SJCRH30 (cell line): ENCODE measurements around the gene SPATA31D4. TPM values are rescaled to one million over a fixed set of nuclear protein-coding genes. Genes with fewer than 3 reads are reported as not detected.
"Not testable (repeated sequence)": the region's sequence is repeated elsewhere in the genome, so short reads cannot be mapped to it uniquely, and the experiment has no call there.

ENCODE experiments used
- DNase-seq, 2 experiments: peaks; one replicate each; pipeline ENCODE4 v3.0.0-alpha.2; 2015 to 2020
- H3K27ac ChIP-seq: fragments of 250-450 bp; sonication (Bioruptor Pico); 2 replicates; pipeline ENCODE4 v1.5.1; 2020; ENCODE audit warnings: mild to moderate bottlenecking, moderate library complexity
- H3K27me3 ChIP-seq: fragments of 250-450 bp; sonication (Bioruptor Pico); 2 replicates; pipeline ENCODE4 v1.5.1; 2020; ENCODE audit warnings: mild to moderate bottlenecking, moderate library complexity
- H3K36me3 ChIP-seq: fragments of 250-450 bp; sonication (Bioruptor Pico); 2 replicates; pipeline ENCODE4 v1.5.1; 2020; ENCODE audit warnings: mild to moderate bottlenecking, moderate library complexity
- H3K4me1 ChIP-seq: fragments of 250-450 bp; sonication (Bioruptor Pico); 2 replicates; pipeline ENCODE4 v1.5.1; 2020; ENCODE audit warnings: mild to moderate bottlenecking, moderate library complexity
- H3K4me3 ChIP-seq: fragments of 250-450 bp; sonication (Bioruptor Pico); 2 replicates; pipeline ENCODE4 v1.5.1; 2020; ENCODE audit warnings: mild to moderate bottlenecking, moderate library complexity
- H3K9me3 ChIP-seq: fragments of 250-450 bp; sonication (Bioruptor Pico); replicated peaks from 2 replicates; pipeline ENCODE4 v1.5.1; 2020; ENCODE audit warnings: mild to moderate bottlenecking, moderate library complexity
- total RNA-seq: library from RNA; depleted of rRNA; stranded (reverse); fragments of >200 nt; shearing (Covaris generic); gene quantifications from 2 replicates; pipeline ENCODE4 v1.2.3, GENCODE V29; 2014

The SPATA31D4 gene
- total RNA-seq, 1 experiment from 2014 or later: not detected

DNA sequence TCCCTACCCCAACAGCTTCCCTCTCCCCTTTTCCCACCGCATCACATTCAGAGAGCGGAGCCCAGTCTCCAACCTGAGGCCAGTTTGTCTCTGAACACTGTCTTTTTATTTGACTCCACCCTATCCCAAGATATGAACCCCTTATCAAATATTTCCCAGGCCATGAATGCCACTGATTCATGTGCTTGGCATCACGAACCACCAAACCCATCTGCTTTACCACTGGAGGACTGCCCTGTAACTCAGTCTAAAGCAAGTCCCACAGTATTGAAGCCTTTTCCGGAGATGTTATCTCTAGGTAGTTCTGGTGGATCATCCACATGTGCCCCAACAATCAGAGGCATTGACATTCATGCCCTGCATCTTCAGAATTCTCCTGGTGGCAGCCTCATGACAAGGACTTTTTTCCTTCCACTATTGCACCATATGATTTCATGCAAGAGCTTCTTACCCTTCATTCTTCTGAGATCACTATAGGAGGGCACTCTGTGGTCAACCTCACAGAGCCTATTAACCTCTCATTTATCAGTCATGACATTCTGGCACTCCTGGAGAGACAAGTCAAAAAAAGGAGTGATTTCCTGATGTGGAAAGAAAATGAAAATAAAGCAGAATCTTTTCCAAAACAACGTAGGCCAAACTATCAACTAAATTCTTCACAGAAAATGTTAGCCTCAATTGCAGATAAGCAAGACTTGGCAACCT is 12.3 kb upstream of the SPATA31D4 start:
- H3K36me3 ChIP-seq: no peaks in the 10 kb centered on the region
- H3K4me3 ChIP-seq: no peak overlapping the region
- peaks cover 4% of the 10 kb centered on the region; the same call in 1 of the 2 replicates for H3K9me3 ChIP-seq
- H3K27ac ChIP-seq: no peak overlapping the region
- no peaks in the 10 kb centered on the region for H3K27me3 ChIP-seq
- H3K4me1 ChIP-seq: no peaks in the 10 kb centered on the region
- DNase-seq: no peak

DNA sequence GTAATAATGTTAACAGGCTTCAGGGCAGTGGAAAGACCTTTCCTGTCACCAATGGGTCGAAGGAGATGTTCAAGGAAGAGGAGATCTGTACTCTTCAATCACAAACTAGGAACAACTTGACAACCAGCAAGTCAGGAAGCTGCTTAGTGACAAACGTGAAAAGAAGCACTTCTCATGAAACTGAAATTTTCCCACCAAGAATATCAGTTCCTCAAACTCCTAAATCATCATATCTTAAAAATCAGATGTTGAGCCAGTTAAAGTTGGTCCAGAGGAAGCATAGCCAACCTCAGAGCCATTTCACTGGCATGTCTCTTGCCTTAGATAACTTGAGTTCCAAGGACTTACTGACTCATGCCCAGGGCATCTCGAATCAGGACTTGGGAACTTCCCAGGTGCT is 9.7 kb upstream of the SPATA31D4 start:
- H3K27ac ChIP-seq, H3K27me3 ChIP-seq, H3K36me3 ChIP-seq, H3K4me3 ChIP-seq, H3K4me1 ChIP-seq, DNase-seq, H3K9me3 ChIP-seq: not testable (repeated sequence)

- H3K4me1 ChIP-seq, DNase-seq, H3K27me3 ChIP-seq, H3K4me3 ChIP-seq, H3K36me3 ChIP-seq, H3K9me3 ChIP-seq, H3K27ac ChIP-seq: not testable (repeated sequence)
Observed at GRCh38 chr9:81930147-81930546, 1.9 kb downstream of the SPATA31D4 start.

DNA sequence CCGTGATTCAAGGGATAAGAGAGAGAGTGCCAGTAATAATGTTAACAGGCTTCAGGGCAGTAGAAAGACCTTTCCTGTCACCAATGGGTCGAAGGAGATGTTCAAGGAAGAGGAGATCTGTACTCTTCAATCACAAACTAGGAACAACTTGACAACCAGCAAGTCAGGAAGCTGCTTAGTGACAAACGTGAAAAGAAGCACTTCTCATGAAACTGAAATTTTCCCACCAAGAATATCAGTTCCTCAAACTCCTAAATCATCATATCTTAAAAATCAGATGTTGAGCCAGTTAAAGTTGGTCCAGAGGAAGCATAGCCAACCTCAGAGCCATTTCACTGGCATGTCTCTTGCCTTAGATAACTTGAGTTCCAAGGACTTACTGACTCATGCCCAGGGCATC is 5.3 kb downstream of the SPATA31D4 start:
- DNase-seq, H3K27ac ChIP-seq, H3K4me3 ChIP-seq: not testable (repeated sequence)

DNA sequence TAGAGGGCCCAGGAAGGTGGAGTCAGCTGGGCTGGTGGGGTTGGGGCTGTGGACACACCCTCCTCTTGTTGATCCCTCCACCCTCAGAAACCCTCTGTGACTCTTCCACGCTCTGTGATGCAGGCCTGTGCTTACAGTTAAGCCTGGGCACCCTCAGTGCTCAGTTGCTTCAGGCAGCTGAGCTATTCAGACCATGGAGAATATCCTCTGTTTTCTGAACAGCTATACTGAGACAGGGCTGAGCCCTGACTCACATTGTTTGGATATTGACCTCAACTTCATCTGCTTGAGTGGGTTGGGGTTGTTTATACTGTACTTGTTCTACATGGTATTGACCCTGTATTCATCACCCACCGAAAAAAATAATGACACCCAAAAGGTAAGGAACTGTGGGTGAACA is 15.2 kb downstream of the SPATA31D4 start, which contains the start of gene SPATA31D3:
Gene SPATA31D3, plus strand, starts transcription at position 108 of the 400 bp plus-strand sequence. Its CDS starts 86 bp downstream, at position 194.
- not testable (repeated sequence) for H3K27ac ChIP-seq, H3K27me3 ChIP-seq, H3K4me3 ChIP-seq, H3K4me1 ChIP-seq, H3K9me3 ChIP-seq, DNase-seq, H3K36me3 ChIP-seq

More for the DNA sequence above, 5.3 kb downstream of the SPATA31D4 start:
- H3K27me3 ChIP-seq, H3K36me3 ChIP-seq, H3K4me1 ChIP-seq, H3K9me3 ChIP-seq: not testable (repeated sequence)

DNA sequence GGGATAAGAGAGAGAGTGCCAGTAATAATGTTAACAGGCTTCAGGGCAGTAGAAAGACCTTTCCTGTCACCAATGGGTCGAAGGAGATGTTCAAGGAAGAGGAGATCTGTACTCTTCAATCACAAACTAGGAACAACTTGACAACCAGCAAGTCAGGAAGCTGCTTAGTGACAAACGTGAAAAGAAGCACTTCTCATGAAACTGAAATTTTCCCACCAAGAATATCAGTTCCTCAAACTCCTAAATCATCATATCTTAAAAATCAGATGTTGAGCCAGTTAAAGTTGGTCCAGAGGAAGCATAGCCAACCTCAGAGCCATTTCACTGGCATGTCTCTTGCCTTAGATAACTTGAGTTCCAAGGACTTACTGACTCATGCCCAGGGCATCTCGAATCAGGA is 20.4 kb downstream of the SPATA31D4 start:
- DNase-seq, H3K27me3 ChIP-seq, H3K36me3 ChIP-seq, H3K4me3 ChIP-seq, H3K9me3 ChIP-seq, H3K27ac ChIP-seq, H3K4me1 ChIP-seq: not testable (repeated sequence)

DNA sequence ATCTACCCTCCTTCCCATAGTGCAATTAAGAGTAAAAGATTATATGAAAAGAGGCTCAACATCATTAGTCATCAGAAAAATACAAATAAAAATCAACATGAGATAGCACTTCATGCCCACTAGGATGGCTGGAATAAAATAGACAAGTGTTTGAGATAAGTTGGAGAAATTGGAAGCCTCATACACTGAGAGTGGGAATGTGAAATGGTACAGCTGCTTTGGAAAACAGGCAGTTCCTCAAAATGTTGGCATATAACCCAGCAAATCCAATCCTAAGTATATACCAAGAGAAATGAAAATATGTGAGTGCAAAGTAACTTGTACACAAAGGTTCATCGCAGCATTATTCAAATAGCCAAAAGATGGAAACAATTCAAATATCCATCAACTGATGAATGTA is 24.9 kb downstream of the SPATA31D4 start:
- Histone ChIP-seq H3K36me3 (no peaks in the 10 kb centered on the region), H3K9me3 (peaks cover 16% of the 10 kb centered on the region), H3K27me3 (no peaks in the 10 kb centered on the region), H3K4me1 (no peaks in the 10 kb centered on the region), H3K4me3 (no peak overlapping the region), H3K27ac (no peak overlapping the region)
- DNase-seq: no peak

DNA sequence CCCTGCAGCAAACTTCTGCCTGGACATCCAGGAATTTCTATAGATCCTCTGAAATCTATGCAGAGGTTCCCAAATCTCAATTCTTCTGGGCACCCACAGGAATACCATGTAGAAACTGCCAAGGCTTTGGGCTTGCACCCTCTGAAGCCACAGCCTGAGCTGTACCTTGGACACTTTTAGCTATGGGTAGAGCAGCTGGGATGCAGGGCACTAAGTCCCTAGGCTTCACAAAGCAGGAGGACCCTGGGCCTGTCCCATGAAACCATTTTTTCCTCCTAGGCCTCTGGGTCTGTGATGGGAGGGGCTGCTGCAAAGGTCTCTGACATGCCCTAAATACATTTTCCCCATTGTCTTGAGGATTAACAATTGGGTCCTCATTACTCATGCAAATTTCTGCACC is 27.4 kb downstream of the SPATA31D4 start:
- DNase-seq: no peak
- Histone ChIP-seq H3K4me1 (no peaks in the 10 kb centered on the region), H3K36me3 (no peaks in the 10 kb centered on the region), H3K9me3 (peaks cover 16% of the 10 kb centered on the region), H3K4me3 (no peak overlapping the region), H3K27me3 (no peaks in the 10 kb centered on the region), H3K27ac (no peak overlapping the region)

DNA sequence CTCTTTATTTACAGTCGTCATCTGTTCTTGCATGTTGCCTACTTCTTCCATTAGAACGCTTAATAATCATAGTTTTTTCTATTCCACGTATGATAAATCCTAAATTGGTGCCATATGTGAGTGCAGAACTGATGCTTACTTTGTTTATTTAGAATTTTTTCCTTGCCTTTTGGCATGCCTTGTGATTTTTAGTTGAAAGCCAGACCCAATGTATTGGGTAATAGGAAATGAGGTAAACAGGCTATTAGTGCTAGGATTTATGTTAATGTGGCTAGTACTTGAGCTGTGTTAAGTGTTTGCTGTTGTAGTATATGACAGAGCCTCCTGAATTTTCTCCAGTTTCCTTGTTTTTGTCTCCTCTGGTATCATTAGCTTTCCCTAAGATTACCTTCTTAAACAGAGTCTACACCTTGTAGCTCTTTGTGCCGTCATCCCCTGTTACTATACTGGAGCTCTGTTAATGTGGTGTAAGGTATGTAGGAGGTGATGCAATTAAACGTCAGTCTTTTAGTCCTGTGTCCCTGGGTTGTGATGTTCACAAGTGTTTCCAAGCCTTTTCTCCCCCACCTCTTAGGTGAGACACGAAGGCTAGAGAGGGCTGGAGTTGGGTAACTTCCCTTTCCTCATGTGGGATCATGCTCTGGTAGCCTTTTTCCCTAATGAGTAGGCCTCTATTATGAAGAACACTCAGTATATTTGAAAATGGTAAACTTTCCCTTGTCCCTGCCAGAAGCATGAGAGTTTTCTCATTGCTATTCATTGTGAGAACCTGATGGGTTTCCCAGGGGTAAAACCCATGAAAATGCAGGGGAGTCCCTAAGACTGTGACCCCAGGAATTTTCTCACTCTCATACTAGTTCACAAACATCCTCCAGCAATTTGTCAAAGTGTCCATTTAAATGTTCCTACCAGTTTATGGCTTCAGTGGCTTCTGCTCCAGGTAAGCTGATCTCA is 36.3 kb downstream of the SPATA31D4 start:
- no peak for DNase-seq
- Histone ChIP-seq H3K4me1 (no peaks in the 10 kb centered on the region), H3K9me3 (no peaks in the 10 kb centered on the region), H3K36me3 (no peaks in the 10 kb centered on the region), H3K27me3 (no peaks in the 10 kb centered on the region), H3K4me3 (no peak overlapping the region), H3K27ac (no peak overlapping the region)

GRCh38 chr9:81968026-81968425 is 39.8 kb downstream of the SPATA31D4 start:
- Histone ChIP-seq H3K27me3 (no peaks in the 10 kb centered on the region), H3K4me3 (no peak overlapping the region), H3K27ac (no peak overlapping the region), H3K36me3 (no peaks in the 10 kb centered on the region), H3K9me3 (peaks cover 7% of the 10 kb centered on the region; the same call in 1 of the 2 replicates), H3K4me1 (no peaks in the 10 kb centered on the region)
- no peak for DNase-seq

GRCh38 chr9:81969971-81970370 is 41.7 kb downstream of the SPATA31D4 start:
- Histone ChIP-seq H3K4me1 (no peaks in the 10 kb centered on the region), H3K9me3 (peaks cover 7% of the 10 kb centered on the region; the same call in 1 of the 2 replicates), H3K27me3 (no peaks in the 10 kb centered on the region), H3K36me3 (no peaks in the 10 kb centered on the region), H3K27ac (no peak overlapping the region), H3K4me3 (no peak overlapping the region)
- no peak for DNase-seq

- Histone ChIP-seq H3K36me3 (no peaks in the 10 kb centered on the region), H3K4me1 (no peaks in the 10 kb centered on the region), H3K27me3 (no peaks in the 10 kb centered on the region), H3K4me3 (no peak overlapping the region), H3K27ac (no peak overlapping the region), H3K9me3 (peaks cover 7% of the 10 kb centered on the region; the same call in 1 of the 2 replicates)
- no peak for DNase-seq
Observed at GRCh38 chr9:81971727-81972126, 43.5 kb downstream of the SPATA31D4 start.

GRCh38 chr9:81974764-81975163 is 46.5 kb downstream of the SPATA31D4 start:
- peaks cover 10% of the 10 kb centered on the region for H3K4me1 ChIP-seq
- H3K36me3 ChIP-seq: no peaks in the 10 kb centered on the region
- no peaks in the 10 kb centered on the region for H3K27me3 ChIP-seq
- DNase-seq: no peak
- no peak overlapping the region for H3K27ac ChIP-seq
- H3K9me3 ChIP-seq: peaks cover 15% of the 10 kb centered on the region; the same call in 1 of the 2 replicates
- no peak overlapping the region for H3K4me3 ChIP-seq

DNA sequence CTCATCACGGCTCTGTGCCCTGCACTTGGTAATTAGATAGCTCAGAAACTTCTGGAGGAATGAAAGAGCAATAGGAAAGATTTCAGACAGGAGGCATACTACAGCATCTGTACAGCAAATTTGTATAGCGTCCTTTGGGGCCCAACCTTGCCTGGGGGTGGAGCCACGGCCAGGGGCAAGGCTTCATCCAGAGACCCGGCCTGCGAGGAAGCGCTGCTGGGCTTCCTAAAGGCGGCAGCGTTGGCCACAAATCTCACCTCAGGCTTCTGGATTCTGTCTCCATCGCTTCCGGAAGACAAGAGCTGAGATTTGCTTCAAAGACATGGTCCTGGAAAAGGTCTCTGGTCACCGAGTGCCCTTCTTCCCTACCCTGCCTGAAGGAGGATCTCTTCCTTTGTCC is 48.1 kb downstream of the SPATA31D4 start:
- H3K9me3 ChIP-seq: peaks cover 10% of the 10 kb centered on the region; the same call in 1 of the 2 replicates
- H3K27me3 ChIP-seq: no peaks in the 10 kb centered on the region
- DNase-seq: no peak
- no peaks in the 10 kb centered on the region for H3K36me3 ChIP-seq
- H3K4me1 ChIP-seq: peaks cover 14% of the 10 kb centered on the region
- no peak overlapping the region for H3K4me3 ChIP-seq
- no peak overlapping the region for H3K27ac ChIP-seq

- Histone ChIP-seq H3K36me3 (no peaks in the 10 kb centered on the region), H3K4me3 (no peak overlapping the region), H3K4me1 (peaks cover 14% of the 10 kb centered on the region), H3K9me3 (peaks cover 10% of the 10 kb centered on the region; the same call in 1 of the 2 replicates), H3K27ac (peak overlapping the region; percentile 78), H3K27me3 (no peaks in the 10 kb centered on the region)
- peak; percentile 83 to 89 for DNase-seq
Observed at GRCh38 chr9:81979196-81979595, 51.0 kb downstream of the SPATA31D4 start.
